ENCODE results near the gene RASGRP4. TPM values are rescaled to one million over a fixed set of nuclear protein-coding genes. Genes with fewer than 3 reads are reported as not detected.

Gene RASGRP4
- total and polyA plus RNA-seq, 2 donors (not counting 1 experiment from before 2014, with no cell fraction given) = not detected

DNA sequence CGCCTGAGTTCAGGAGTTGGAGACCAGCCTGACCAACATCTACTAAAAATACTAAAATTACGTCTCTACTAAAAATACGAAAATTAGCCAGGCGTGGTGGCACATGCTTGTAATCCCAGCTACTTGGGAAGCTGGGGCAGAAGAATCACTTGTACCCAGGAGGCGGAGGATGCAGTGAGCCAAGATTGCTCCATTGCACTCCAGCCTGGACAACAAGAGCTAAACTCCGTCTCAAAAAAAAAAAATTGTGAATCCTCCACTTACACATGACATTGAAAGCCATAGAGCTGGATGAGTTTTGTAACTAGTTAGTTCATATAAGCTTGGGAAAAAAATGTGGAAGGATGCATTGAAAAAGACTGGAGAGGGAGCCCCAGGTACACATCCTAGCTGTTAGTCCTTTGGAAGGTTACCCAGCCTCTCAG is 52.1 kb downstream of the RASGRP4 start:
- Histone ChIP-seq H3K79me2 (ENCODE audit: control insufficient read depth, insufficient read depth, low read length) (peaks cover 31% of the 10 kb centered on the region), H3K4me1 (ENCODE audit: control insufficient read depth, extremely low read depth, insufficient read depth, low read length) (peaks cover 7% of the 10 kb centered on the region), H3K4me2 (ENCODE audit: extremely low read depth, insufficient read depth, low read length) (peak overlapping the region; percentile 89), H3K9me3 (ENCODE audit: control insufficient read depth, insufficient read depth, low read depth, low read length) (no peaks in the 10 kb centered on the region), H2AFZ (ENCODE audit: low read length) (peak overlapping the region; percentile 96), H3K27me3 (ENCODE audit: control insufficient read depth, insufficient read depth, low read length) (peaks cover 7% of the 10 kb centered on the region), H4K20me1 (ENCODE audit: control insufficient read depth, extremely low read depth, insufficient read depth, low read length) (no peaks in the 10 kb centered on the region), H3K36me3 (ENCODE audit: control insufficient read depth, insufficient read depth, low read length) (peaks cover 5% of the 10 kb centered on the region), H3K9ac (ENCODE audit: insufficient read depth, low read length) (no peak overlapping the region), H3K27ac (ENCODE audit: insufficient read depth, low read length) (peak overlapping the region; percentile 74), H3K4me3 (replicated peaks in 1 of 4; ENCODE audit: control extremely low read depth in 1 of 4, insufficient read depth in 1 of 4, low read depth in 3 of 4, low read length in 4 of 4) (peak overlapping the region; percentile 25 to 94 (median 52))
- DNase-seq (ENCODE audit: low read depth in 2 of 2) = no peak
- TF ChIP-seq EZH2 (IDR thresholded peaks at IDR 0.05; ENCODE audit: low read length, missing control alignments) = no peak
- TF ChIP-seq, protein P1, sequence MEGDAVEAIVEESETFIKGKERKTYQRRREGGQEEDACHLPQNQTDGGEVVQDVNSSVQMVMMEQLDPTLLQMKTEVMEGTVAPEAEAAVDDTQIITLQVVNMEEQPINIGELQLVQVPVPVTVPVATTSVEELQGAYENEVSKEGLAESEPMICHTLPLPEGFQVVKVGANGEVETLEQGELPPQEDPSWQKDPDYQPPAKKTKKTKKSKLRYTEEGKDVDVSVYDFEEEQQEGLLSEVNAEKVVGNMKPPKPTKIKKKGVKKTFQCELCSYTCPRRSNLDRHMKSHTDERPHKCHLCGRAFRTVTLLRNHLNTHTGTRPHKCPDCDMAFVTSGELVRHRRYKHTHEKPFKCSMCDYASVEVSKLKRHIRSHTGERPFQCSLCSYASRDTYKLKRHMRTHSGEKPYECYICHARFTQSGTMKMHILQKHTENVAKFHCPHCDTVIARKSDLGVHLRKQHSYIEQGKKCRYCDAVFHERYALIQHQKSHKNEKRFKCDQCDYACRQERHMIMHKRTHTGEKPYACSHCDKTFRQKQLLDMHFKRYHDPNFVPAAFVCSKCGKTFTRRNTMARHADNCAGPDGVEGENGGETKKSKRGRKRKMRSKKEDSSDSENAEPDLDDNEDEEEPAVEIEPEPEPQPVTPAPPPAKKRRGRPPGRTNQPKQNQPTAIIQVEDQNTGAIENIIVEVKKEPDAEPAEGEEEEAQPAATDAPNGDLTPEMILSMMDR (conservative IDR thresholded peaks at IDR 0.05 in 1 of 2, IDR thresholded peaks at IDR 0.05 in 1 of 2; ENCODE audit: low read depth in 1 of 2, low read length in 2 of 2) = no peak

DNA sequence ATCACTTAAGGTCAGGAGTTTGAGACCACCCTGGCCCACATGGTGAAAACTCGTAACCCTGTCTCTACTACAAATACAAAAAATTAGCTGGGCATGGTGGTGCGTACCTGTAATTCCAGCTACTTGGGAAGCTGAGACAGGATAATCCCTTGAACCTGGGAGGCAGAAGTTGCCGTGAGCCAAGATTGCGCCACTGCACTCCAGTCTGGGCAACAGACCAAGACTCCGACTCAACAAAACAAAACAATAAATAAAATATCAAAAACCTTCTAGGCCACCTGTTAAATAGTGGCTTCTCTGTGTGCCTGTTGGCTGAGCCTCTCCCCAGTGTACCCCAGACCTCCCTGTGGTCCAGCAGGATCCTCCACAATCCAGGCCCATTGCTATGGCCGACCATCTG is 54.9 kb downstream of the RASGRP4 start:
- H3K4me1 ChIP-seq (ENCODE audit: control insufficient read depth, extremely low read depth, insufficient read depth, low read length) = peaks cover 1% of the 10 kb centered on the region
- DNase-seq (ENCODE audit: low read depth in 2 of 2) = no peak
- TF ChIP-seq EZH2 (IDR thresholded peaks at IDR 0.05; ENCODE audit: low read length, missing control alignments) = no peak
- TF ChIP-seq, protein P1 (conservative IDR thresholded peaks at IDR 0.05 in 1 of 2, IDR thresholded peaks at IDR 0.05 in 1 of 2; ENCODE audit: low read depth in 1 of 2, low read length in 2 of 2) = no peak
- no peak overlapping the region for H2AFZ ChIP-seq (ENCODE audit: low read length)
- no peak overlapping the region for H3K27ac ChIP-seq (ENCODE audit: insufficient read depth, low read length)
- H4K20me1 ChIP-seq (ENCODE audit: control insufficient read depth, extremely low read depth, insufficient read depth, low read length) = no peaks in the 10 kb centered on the region
- H3K4me2 ChIP-seq (ENCODE audit: extremely low read depth, insufficient read depth, low read length) = no peak overlapping the region
- H3K9me3 ChIP-seq (ENCODE audit: control insufficient read depth, insufficient read depth, low read depth, low read length) = no peaks in the 10 kb centered on the region
- no peak overlapping the region for H3K9ac ChIP-seq (ENCODE audit: insufficient read depth, low read length)
- H3K27me3 ChIP-seq (ENCODE audit: control insufficient read depth, insufficient read depth, low read length) = peaks cover 11% of the 10 kb centered on the region
- no peak overlapping the region for H3K4me3 ChIP-seq (replicated peaks in 1 of 4; ENCODE audit: control extremely low read depth in 1 of 4, insufficient read depth in 1 of 4, low read depth in 3 of 4, low read length in 4 of 4)
- H3K36me3 ChIP-seq (ENCODE audit: control insufficient read depth, insufficient read depth, low read length) = no peaks in the 10 kb centered on the region
- peaks cover 13% of the 10 kb centered on the region for H3K79me2 ChIP-seq (ENCODE audit: control insufficient read depth, insufficient read depth, low read length)

DNA sequence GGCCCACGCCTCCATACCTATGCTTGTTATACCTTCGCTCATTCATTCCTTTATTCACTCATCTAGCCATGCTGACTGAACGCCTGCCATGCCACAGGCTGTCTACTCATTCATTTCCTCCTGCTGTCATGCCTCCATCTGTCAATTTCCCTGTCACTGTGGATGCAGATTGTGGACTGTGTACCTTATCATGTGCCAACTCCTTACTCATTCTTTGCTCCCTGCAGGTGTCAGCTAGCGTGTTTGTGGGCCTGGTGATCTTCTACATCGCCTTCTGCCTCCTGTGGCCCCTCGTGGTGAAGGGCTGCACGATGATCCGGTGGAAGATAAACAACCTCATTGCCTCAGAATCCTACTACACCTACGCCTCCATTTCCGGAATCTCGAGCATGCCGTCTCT is 55.7 kb downstream of the RASGRP4 start:
- no peak overlapping the region for H3K27ac ChIP-seq (ENCODE audit: insufficient read depth, low read length)
- TF ChIP-seq EZH2 (IDR thresholded peaks at IDR 0.05; ENCODE audit: low read length, missing control alignments) = no peak
- TF ChIP-seq, protein P1 (conservative IDR thresholded peaks at IDR 0.05 in 1 of 2, IDR thresholded peaks at IDR 0.05 in 1 of 2; ENCODE audit: low read depth in 1 of 2, low read length in 2 of 2) = no peak

More for the DNA sequence above, 55.7 kb downstream of the RASGRP4 start:
- DNase-seq (ENCODE audit: low read depth in 2 of 2) = no peak
- Histone ChIP-seq H3K4me1 (ENCODE audit: control insufficient read depth, extremely low read depth, insufficient read depth, low read length) (no peaks in the 10 kb centered on the region), H3K36me3 (ENCODE audit: control insufficient read depth, insufficient read depth, low read length) (no peaks in the 10 kb centered on the region), H3K79me2 (ENCODE audit: control insufficient read depth, insufficient read depth, low read length) (peaks cover 5% of the 10 kb centered on the region), H3K27me3 (ENCODE audit: control insufficient read depth, insufficient read depth, low read length) (peaks cover 11% of the 10 kb centered on the region), H3K4me2 (ENCODE audit: extremely low read depth, insufficient read depth, low read length) (no peak overlapping the region), H3K9me3 (ENCODE audit: control insufficient read depth, insufficient read depth, low read depth, low read length) (no peaks in the 10 kb centered on the region), H4K20me1 (ENCODE audit: control insufficient read depth, extremely low read depth, insufficient read depth, low read length) (no peaks in the 10 kb centered on the region), H2AFZ (ENCODE audit: low read length) (no peak overlapping the region), H3K4me3 (replicated peaks in 1 of 4; ENCODE audit: control extremely low read depth in 1 of 4, insufficient read depth in 1 of 4, low read depth in 3 of 4, low read length in 4 of 4) (no peak overlapping the region), H3K9ac (ENCODE audit: insufficient read depth, low read length) (no peak overlapping the region)
